A673 (cell line): Measurements from ENCODE around the gene ZSCAN1. TPM values are rescaled to one million over a fixed set of nuclear protein-coding genes. Genes with fewer than 3 reads are reported as not detected.

Experiments used
- BruUV-seq: library from RNA; stranded (reverse); fragments of 400-500 nt; replicated peaks from 2 replicates; lab custom pipeline; 2021; lab: Mats Ljungman, UMichigan
- CTCF ChIA-PET: fragments of 300-600 bp; sonication (Branson Sonifier 250); formaldehyde crosslinking; loops from one replicate; lab custom pipeline; 2022; ENCODE audit warnings: antibody characterized with exemption; lab: Charles Lee
- POLR2A ChIA-PET: fragments of 300-600 bp; sonication (Branson Sonifier 250); formaldehyde crosslinking; loops from one replicate; lab custom pipeline; 2022; ENCODE audit warnings: antibody characterized with exemption; ENCODE audit not compliant: low non-redundant PET; lab: Charles Lee
- DNase-seq: peaks from one replicate; pipeline ENCODE4 v3.0.0-alpha.2; 2015; ENCODE audit warnings: low spot score
- H3K27ac ChIP-seq: fragments of 200-600 bp; sonication (generic); 2 replicates; pipeline ENCODE4 v1.5.1; 2016; ENCODE audit warnings: mixed run types, low read depth, mild to moderate bottlenecking, mixed read lengths, antibody characterized with exemption, low read length; ENCODE audit not compliant: poor library complexity, severe bottlenecking
- H3K27me3 ChIP-seq: fragments of 200-600 bp; sonication (generic); replicated peaks from 2 replicates; pipeline ENCODE4 v1.6.1; 2017; ENCODE audit warnings: mixed run types, low read depth, mild to moderate bottlenecking, mixed read lengths, antibody characterized with exemption, low read length; ENCODE audit not compliant: insufficient read depth, poor library complexity
- H3K36me3 ChIP-seq: fragments of 200-600 bp; sonication (generic); 2 replicates; pipeline ENCODE4 v1.6.1; 2016; ENCODE audit warnings: mixed run types, mild to moderate bottlenecking, mixed read lengths, antibody characterized with exemption, low read length; ENCODE audit not compliant: insufficient read depth, poor library complexity, severe bottlenecking
- H3K4me1 ChIP-seq: fragments of 200-600 bp; sonication (generic); 2 replicates; pipeline ENCODE4 v1.6.1; 2017; ENCODE audit warnings: mixed run types, mild to moderate bottlenecking, mixed read lengths, antibody characterized with exemption, low read length; ENCODE audit not compliant: insufficient read depth, poor library complexity, severe bottlenecking
- H3K4me3 ChIP-seq: fragments of 200-600 bp; sonication (generic); 2 replicates; pipeline ENCODE4 v1.5.1; 2016; ENCODE audit warnings: low read depth, mixed run types, mild to moderate bottlenecking, mixed read lengths, low read length; ENCODE audit not compliant: poor library complexity, severe bottlenecking
- H3K9me3 ChIP-seq: fragments of 200-600 bp; sonication (generic); 2 replicates; pipeline ENCODE4 v1.6.1; 2016; ENCODE audit warnings: mixed run types, low read depth, mild to moderate bottlenecking, mixed read lengths, antibody characterized with exemption, low read length; ENCODE audit not compliant: poor library complexity, severe bottlenecking
- CTCF ChIP-seq: fragments of 300-800, 200-600 bp; sonication (generic); conservative IDR thresholded peaks from 2 replicates; pipeline ENCODE4 v1.5.1; 2017; ENCODE audit warnings: low read depth, mild to moderate bottlenecking, antibody characterized with exemption, low read length, moderate library complexity, mixed read lengths
- EZH2 ChIP-seq: fragments of 200-600 bp; sonication (generic); IDR thresholded peaks from 2 replicates; pipeline ENCODE4 v1.6.1; 2017; ENCODE audit warnings: borderline replicate concordance, low read depth, mild to moderate bottlenecking, mixed read lengths, antibody characterized with exemption, low read length; ENCODE audit not compliant: poor library complexity, severe bottlenecking
- intact Hi-C: fragments of 100-400 bp; cut with micrococcal nuclease; formaldehyde crosslinking; loops from one replicate; pipeline ENCODE4 v1.10.0; 2022; ENCODE audit not compliant: unreplicated experiment
- total RNA-seq: library from RNA; stranded (reverse); gene quantifications from 2 replicates; pipeline ENCODE4 v1.2.3, GENCODE V29; 2021

The ZSCAN1 gene
- total RNA-seq, 1 experiment from 2014 or later, result 1.4 TPM

GRCh38 chr19:58093071-58093470 lies 59.2 kb downstream of the ZSCAN1 start:
- peaks cover 29% of the 10 kb centered on the region for H3K9me3 ChIP-seq

GRCh38 chr19:58095328-58095727 lies 61.5 kb downstream of the ZSCAN1 start:
- H3K27ac ChIP-seq, result no peak overlapping the region
- intact Hi-C loops, result no loop called here
- no peaks in the 10 kb centered on the region for H3K27me3 ChIP-seq
- BruUV-seq, result no TSS peak
- CTCF ChIA-PET, result no interaction called here
- H3K4me3 ChIP-seq, result no peak overlapping the region
- no peak for DNase-seq
- no peaks in the 10 kb centered on the region for H3K36me3 ChIP-seq
- POLR2A ChIA-PET, result no interaction called here
- TF ChIP-seq EZH2, result no peak
- TF ChIP-seq CTCF, result no peak
- peaks cover 23% of the 10 kb centered on the region for H3K9me3 ChIP-seq
- H3K4me1 ChIP-seq, result no peaks in the 10 kb centered on the region

More at GRCh38 chr19:58093071-58093470, 59.2 kb downstream of the ZSCAN1 start:
- intact Hi-C loops, result no loop called here
- no peak overlapping the region for H3K4me3 ChIP-seq
- no TSS peak for BruUV-seq
- no peak overlapping the region for H3K27ac ChIP-seq
- no peaks in the 10 kb centered on the region for H3K36me3 ChIP-seq
- no peak for DNase-seq
- no peaks in the 10 kb centered on the region for H3K27me3 ChIP-seq
- no peaks in the 10 kb centered on the region for H3K4me1 ChIP-seq
- TF ChIP-seq EZH2 (no peak), CTCF (no peak)
- ChIA-PET CTCF (no interaction called here), POLR2A (no interaction called here)

- H3K27ac ChIP-seq, result no peak overlapping the region
- no peaks in the 10 kb centered on the region for H3K36me3 ChIP-seq
- ChIA-PET CTCF (no interaction called here), POLR2A (no interaction called here)
- H3K27me3 ChIP-seq, result no peaks in the 10 kb centered on the region
- TF ChIP-seq CTCF, result no peak
- TF ChIP-seq EZH2, result no peak
- no peak for DNase-seq
- H3K4me1 ChIP-seq, result no peaks in the 10 kb centered on the region
- H3K9me3 ChIP-seq, result peaks cover 25% of the 10 kb centered on the region
- intact Hi-C loops, result no loop called here
- no TSS peak for BruUV-seq
- H3K4me3 ChIP-seq, result no peak overlapping the region
Observed at GRCh38 chr19:58096884-58097283, 63.1 kb downstream of the ZSCAN1 start.
